SK-N-MC (cell line): ENCODE measurements around the gene SLC26A3.

Experiments used
- EZH2 ChIP-seq: fragments of 200-600 bp; sonication (generic); IDR thresholded peaks from one replicate; pipeline ENCODE4 v1.6.1; 2017; ENCODE audit warnings: antibody characterized with exemption
- POLR2AphosphoS5 ChIP-seq: IDR thresholded peaks from 2 replicates; pipeline ENCODE4 v1.6.1; 2012; ENCODE audit warnings: mild to moderate bottlenecking, low read depth, low read length, borderline replicate concordance

DNA sequence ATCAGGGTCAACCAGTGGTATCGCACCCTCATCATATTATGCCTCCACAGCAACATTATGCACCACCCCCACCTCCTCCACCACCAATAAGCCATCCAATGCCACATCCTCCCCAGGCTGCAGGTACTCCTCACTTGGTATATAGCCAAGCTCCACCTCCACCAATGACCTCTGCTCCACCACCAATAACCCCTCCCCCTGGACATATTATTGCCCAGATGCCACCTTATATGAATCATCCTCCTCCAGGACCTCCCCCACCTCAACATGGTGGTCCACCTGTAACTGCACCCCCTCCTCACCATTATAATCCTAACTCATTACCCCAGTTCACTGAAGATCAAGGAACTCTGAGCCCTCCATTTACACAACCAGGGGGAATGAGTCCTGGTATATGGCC, 44.4 kb downstream of the SLC26A3 start:
- TF ChIP-seq POLR2AphosphoS5: no peak
- TF ChIP-seq EZH2: no peak
